T-cell (primary cell): Measurements from ENCODE around the gene RAPH1. TPM values are rescaled to one million over a fixed set of nuclear protein-coding genes. Genes with fewer than 3 reads are reported as not detected.

Experiments used
- ATAC-seq, 4 experiments: fragments of 200-7000 bp in 3 of 4; fragments of 150-1000 bp in 1 of 4; cut with Tn5 transposase; replicated peaks in 1 of 4; 1 replicate in 3 of 4; 2 replicates in 1 of 4; pipeline ENCODE4 v1.10.0; 2021; ENCODE audit warnings: moderate library complexity in 3 of 4, mild to moderate bottlenecking in 2 of 4, moderate number of reproducible peaks in 1 of 4
- CTCF ChIA-PET, 2 donors: fragments of 300-600 bp; sonication (Branson Sonifier 250); formaldehyde crosslinking; loops; one replicate each; lab custom pipeline; 2022; ENCODE audit warnings: antibody characterized with exemption in 2 of 2; lab: Charles Lee
- POLR2A ChIA-PET, 2 donors: fragments of 300-600 bp; sonication (Branson Sonifier 250); formaldehyde crosslinking; loops; one replicate each; lab custom pipeline; 2022; ENCODE audit warnings: antibody characterized with exemption in 2 of 2; lab: Charles Lee
- DNase-seq, 35 experiments: peaks; one replicate each; pipeline versions ENCODE4 v3.0.0 to v3.0.0-alpha.2; 2013 to 2023
- H3K27ac ChIP-seq: one replicate; pipeline ENCODE4 v1.5.1; 2013; ENCODE audit warnings: low read length
- H3K27me3 ChIP-seq, 2 experiments: replicated peaks in 1 of 2; 1 replicate in 1 of 2; 2 replicates in 1 of 2; pipeline versions ENCODE4 v1.6.1 to v1.7.0; 2013; ENCODE audit warnings: low read length in 1 of 2, mixed read lengths in 1 of 2; ENCODE audit not compliant: control insufficient read depth in 2 of 2, insufficient read depth in 2 of 2; ENCODE audit errors: extremely low read depth in 1 of 2
- H3K36me3 ChIP-seq, 2 donors: 1 replicate in 1 of 2; 2 replicates in 1 of 2; pipeline versions ENCODE4 v1.6.1 to v1.7.0; 2013; ENCODE audit warnings: low read length in 1 of 2; ENCODE audit not compliant: control insufficient read depth in 2 of 2, insufficient read depth in 1 of 2; ENCODE audit errors: extremely low read depth in 1 of 2
- H3K4me1 ChIP-seq, 2 experiments: 1 replicate in 1 of 2; 2 replicates in 1 of 2; pipeline versions ENCODE4 v1.6.1 to v1.7.0; 2013; ENCODE audit warnings: low read length in 2 of 2, mixed read lengths in 1 of 2; ENCODE audit not compliant: insufficient read depth in 2 of 2, control insufficient read depth in 1 of 2; ENCODE audit errors: extremely low read depth in 1 of 2
- H3K4me3 ChIP-seq, 2 donors: 1 replicate in 1 of 2; 2 replicates in 1 of 2; pipeline versions ENCODE4 v1.5.1 to v1.7.0; 2013; ENCODE audit warnings: mild to moderate bottlenecking in 2 of 2, low read length in 1 of 2, moderate library complexity in 1 of 2; ENCODE audit not compliant: control insufficient read depth in 1 of 2; ENCODE audit errors: extremely low read depth in 1 of 2
- H3K9me3 ChIP-seq: 2 replicates; pipeline ENCODE4 v1.7.0; 2013
- H3K27ac Mint-ChIP-seq, 2 donors: one replicate each; pipeline ENCODE4 v1.8.0; 2020 to 2021; ENCODE audit warnings: mild to moderate bottlenecking in 2 of 2, mixed read lengths in 2 of 2
- H3K27me3 Mint-ChIP-seq, 2 donors: one replicate each; pipeline ENCODE4 v1.8.0; 2021 to 2022; ENCODE audit warnings: mixed read lengths in 2 of 2
- H3K36me3 Mint-ChIP-seq: one replicate; pipeline ENCODE4 v1.8.0; 2021; ENCODE audit warnings: mixed read lengths
- H3K4me1 Mint-ChIP-seq, 3 donors: one replicate each; pipeline ENCODE4 v1.8.0; 2020 to 2022; ENCODE audit warnings: mixed read lengths in 3 of 3, mild to moderate bottlenecking in 1 of 3
- H3K4me3 Mint-ChIP-seq, 3 donors: one replicate each; pipeline ENCODE4 v1.8.0; 2020 to 2022; ENCODE audit warnings: mild to moderate bottlenecking in 3 of 3, mixed read lengths in 3 of 3, moderate library complexity in 3 of 3
- H3K9me3 Mint-ChIP-seq, 3 donors: one replicate each; pipeline ENCODE4 v1.8.0; 2020 to 2022; ENCODE audit warnings: mixed read lengths in 3 of 3
- WGBS: methylation state at CpG from one replicate; pipeline ENCODE4 v1.1.5; 2013; ENCODE audit warnings: missing lambda C conversion rate; ENCODE audit not compliant: insufficient coverage; 5-methylcytosine and 5-hydroxymethylcytosine counted together
- total RNA-seq, 35 experiments: library from RNA in 6 of 35; stranded (reverse) in 6 of 35; fragments of 120-200 nt in 1 of 35; gene quantifications; one replicate each; pipeline versions ENCODE4 v1.2.1 to v1.2.4 and lab custom pipeline; 2013 to 2026

Gene RAPH1
- total RNA-seq, 5 donors from 2014 or later (not counting 1 experiment from before 2014, with no cell fraction given): 1.4 to 4.4 (median 2.8) TPM

- Mint-ChIP-seq H3K9me3 (no peaks in the 10 kb centered on the region), H3K4me3 (no peak overlapping the region), H3K4me1 (peaks cover 7 to 9% (median 8%) of the 10 kb centered on the region in 3 donors), H3K36me3 (no peaks in the 10 kb centered on the region), H3K27me3 (peaks cover 0 to 3% of the 10 kb centered on the region in 2 donors), H3K27ac (no peak overlapping the region)
- no peaks in the 10 kb centered on the region for H3K4me1 ChIP-seq
- POLR2A ChIA-PET: interaction anchor here in 1 of 2 donors (0.7 kb wide), 1 partner anchor 303 kb away, joined by 3 read pairs; no protein-coding TSS in a partner anchor
- no peak overlapping the region for H3K4me3 ChIP-seq
- DNase-seq: no peak
- H3K27ac ChIP-seq: no peak overlapping the region
- no peaks in the 10 kb centered on the region for H3K36me3 ChIP-seq
- peaks cover 0 to 2% of the 10 kb centered on the region in 2 experiments for H3K27me3 ChIP-seq
- no peak for ATAC-seq
- 83% methylated on average over 2 of the region's 3 CpGs for WGBS
- no peaks in the 10 kb centered on the region for H3K9me3 ChIP-seq
- CTCF ChIA-PET: no interaction called here
Measured at GRCh38 chr2:203551778-203552177, 16.7 kb upstream of the RAPH1 start.

DNA sequence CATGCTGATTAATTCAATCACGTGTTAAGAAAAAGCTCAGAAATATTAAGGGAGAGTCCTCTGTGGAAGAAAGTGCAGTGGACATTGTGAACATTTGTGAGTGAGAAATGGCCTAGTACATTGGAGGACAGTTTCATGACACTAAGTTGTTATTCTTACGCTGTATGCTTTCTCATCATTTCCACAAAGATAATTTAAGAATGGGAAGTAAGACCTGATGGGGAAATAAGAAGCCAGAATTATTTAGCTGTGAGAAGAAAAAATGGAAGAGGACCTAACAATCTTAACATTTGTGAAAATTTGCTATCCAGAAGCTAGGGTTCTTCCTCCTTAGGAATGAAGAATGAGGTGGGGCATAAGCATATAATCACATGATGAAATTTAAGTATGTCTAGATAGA lies 15.2 kb upstream of the RAPH1 start:
- H3K4me1 ChIP-seq: no peaks in the 10 kb centered on the region
- no peaks in the 10 kb centered on the region for H3K9me3 ChIP-seq
- no peak overlapping the region for H3K4me3 ChIP-seq
- no peak for ATAC-seq
- H3K4me3 Mint-ChIP-seq: no peak overlapping the region
- H3K27ac ChIP-seq: no peak overlapping the region
- H3K27me3 ChIP-seq: peaks cover 0 to 2% of the 10 kb centered on the region in 2 experiments
- WGBS: no CpG with 5 or more reads among the region's 2 CpGs
- no peak overlapping the region for H3K27ac Mint-ChIP-seq
- H3K36me3 ChIP-seq: no peaks in the 10 kb centered on the region
- peaks cover 0 to 3% of the 10 kb centered on the region in 2 donors for H3K27me3 Mint-ChIP-seq
- CTCF ChIA-PET: interaction anchor here in 1 of 2 donors (0.7 kb wide), 2 partner anchors 628 to 1329 kb away, joined by 3 to 5 read pairs; no protein-coding TSS in a partner anchor
- H3K36me3 Mint-ChIP-seq: no peaks in the 10 kb centered on the region
- no peaks in the 10 kb centered on the region for H3K9me3 Mint-ChIP-seq
- POLR2A ChIA-PET: no interaction called here
- H3K4me1 Mint-ChIP-seq: peaks cover 7 to 9% (median 8%) of the 10 kb centered on the region in 3 donors
- no peak for DNase-seq

GRCh38 chr2:203549406-203549805 lies 14.3 kb upstream of the RAPH1 start:
- no peak overlapping the region for H3K4me3 Mint-ChIP-seq
- no peaks in the 10 kb centered on the region for H3K36me3 Mint-ChIP-seq
- H3K9me3 Mint-ChIP-seq: no peaks in the 10 kb centered on the region
- Histone ChIP-seq H3K27me3 (no peaks in the 10 kb centered on the region), H3K36me3 (no peaks in the 10 kb centered on the region), H3K9me3 (no peaks in the 10 kb centered on the region), H3K4me3 (no peak overlapping the region), H3K27ac (no peak overlapping the region), H3K4me1 (no peaks in the 10 kb centered on the region)
- POLR2A ChIA-PET: interaction anchor here in 1 of 2 donors (0.6 kb wide), 1 partner anchor 1563 kb away, joined by 11 read pairs; no protein-coding TSS in a partner anchor
- peaks cover 0 to 3% of the 10 kb centered on the region in 2 donors for H3K27me3 Mint-ChIP-seq
- H3K4me1 Mint-ChIP-seq: peaks cover 7 to 9% (median 8%) of the 10 kb centered on the region in 3 donors
- CTCF ChIA-PET: no interaction called here
- DNase-seq (no peak), ATAC-seq (no peak)
- no peak overlapping the region for H3K27ac Mint-ChIP-seq

- no peaks in the 10 kb centered on the region for H3K36me3 ChIP-seq
- CTCF ChIA-PET: no interaction called here
- Mint-ChIP-seq H3K27me3 (peaks cover 0 to 3% of the 10 kb centered on the region in 2 donors), H3K4me1 (peaks cover 7 to 9% (median 8%) of the 10 kb centered on the region in 3 donors), H3K4me3 (no peak overlapping the region), H3K36me3 (no peaks in the 10 kb centered on the region), H3K9me3 (no peaks in the 10 kb centered on the region), H3K27ac (no peak overlapping the region)
- POLR2A ChIA-PET: interaction anchor here in 1 of 2 donors (0.6 kb wide), 1 partner anchor 1563 kb away, joined by 11 read pairs; no protein-coding TSS in a partner anchor
- H3K27me3 ChIP-seq: no peaks in the 10 kb centered on the region
- H3K27ac ChIP-seq: no peak overlapping the region
- no peak for ATAC-seq
- DNase-seq: no peak
- H3K4me3 ChIP-seq: no peak overlapping the region
- H3K9me3 ChIP-seq: no peaks in the 10 kb centered on the region
- H3K4me1 ChIP-seq: no peaks in the 10 kb centered on the region
Measured at GRCh38 chr2:203548887-203549286, 13.8 kb upstream of the RAPH1 start.

GRCh38 chr2:203547356-203547755 lies 12.3 kb upstream of the RAPH1 start:
- 38% methylated on average over 1 of the region's 1 CpG for WGBS
- H3K4me3 ChIP-seq: no peak overlapping the region
- peak overlapping the region in 1 of 2 donors; percentile 1 for H3K27ac Mint-ChIP-seq
- POLR2A ChIA-PET: no interaction called here
- H3K4me1 Mint-ChIP-seq: peaks cover 7 to 9% (median 8%) of the 10 kb centered on the region in 3 donors
- H3K27ac ChIP-seq: no peak overlapping the region
- CTCF ChIA-PET: interaction anchor here in 1 of 2 donors (0.7 kb wide), 1 partner anchor 102 kb away, joined by 4 read pairs; no protein-coding TSS in a partner anchor
- H3K9me3 ChIP-seq: no peaks in the 10 kb centered on the region
- no peak overlapping the region for H3K4me3 Mint-ChIP-seq
- H3K4me1 ChIP-seq: no peaks in the 10 kb centered on the region
- H3K9me3 Mint-ChIP-seq: no peaks in the 10 kb centered on the region
- H3K27me3 ChIP-seq: no peaks in the 10 kb centered on the region
- no peaks in the 10 kb centered on the region for H3K36me3 Mint-ChIP-seq
- H3K36me3 ChIP-seq: no peaks in the 10 kb centered on the region
- peaks cover 0 to 3% of the 10 kb centered on the region in 2 donors for H3K27me3 Mint-ChIP-seq
- DNase-seq (no peak), ATAC-seq (no peak)

GRCh38 chr2:203544402-203544801 lies 9.3 kb upstream of the RAPH1 start:
- H3K9me3 Mint-ChIP-seq: no peaks in the 10 kb centered on the region
- WGBS: 100% methylated on average over 1 of the region's 4 CpGs
- Histone ChIP-seq H3K4me3 (no peak overlapping the region), H3K27ac (no peak overlapping the region), H3K27me3 (no peaks in the 10 kb centered on the region), H3K36me3 (no peaks in the 10 kb centered on the region), H3K9me3 (no peaks in the 10 kb centered on the region), H3K4me1 (no peaks in the 10 kb centered on the region)
- H3K27ac Mint-ChIP-seq: no peak overlapping the region
- CTCF ChIA-PET: no interaction called here
- POLR2A ChIA-PET: no interaction called here
- H3K27me3 Mint-ChIP-seq: no peaks in the 10 kb centered on the region
- no peak for DNase-seq
- ATAC-seq: no peak
- no peaks in the 10 kb centered on the region for H3K36me3 Mint-ChIP-seq
- no peak overlapping the region for H3K4me3 Mint-ChIP-seq
- peaks cover 7 to 9% (median 8%) of the 10 kb centered on the region in 3 donors for H3K4me1 Mint-ChIP-seq
